GM18873 (cell line): ENCODE data around the gene APOA5.
"Not testable (repeated sequence)": the region's sequence is repeated elsewhere in the genome, so short reads cannot be mapped to it uniquely, and the experiment has no call there.

Experiments used
- ATAC-seq: cut with Tn5 transposase; IDR thresholded peaks from one replicate; pipeline ENCODE4 v1.9.1; 2021; ENCODE audit warnings: mild to moderate bottlenecking, moderate library complexity, moderate number of reproducible peaks; ENCODE audit not compliant: unreplicated experiment, low FRiP score

Gene APOA5

GRCh38 chr11:116791813-116792143, at the start of gene APOA5:
APOA5 (minus strand) TSS chr11:116791879; CDS start chr11:116791860, 19 bp downstream.
- no peak for ATAC-seq

GRCh38 chr11:116840746-116841296, 49.1 kb upstream of the APOA5 start:
- ATAC-seq: no peak

GRCh38 chr11:116840224-116840745, 48.6 kb upstream of the APOA5 start:
- no peak for ATAC-seq

GRCh38 chr11:116838321-116839084, 46.8 kb upstream of the APOA5 start:
- no peak for ATAC-seq

- no peak for ATAC-seq
Observed at GRCh38 chr11:116837231-116838091, 45.8 kb upstream of the APOA5 start, which contains the start of gene APOA1. APOA1 (minus strand) TSS chr11:116837622; CDS start chr11:116837387, 235 bp downstream.

- ATAC-seq: no peak
Observed at GRCh38 chr11:116836632-116836991, 44.9 kb upstream of the APOA5 start.

GRCh38 chr11:116835791-116836631, 44.3 kb upstream of the APOA5 start:
- ATAC-seq: peak; percentile 63

GRCh38 chr11:116835042-116835772, 43.5 kb upstream of the APOA5 start:
- ATAC-seq: no peak

- not testable (repeated sequence) for ATAC-seq
Observed at GRCh38 chr11:116834535-116835041, 42.9 kb upstream of the APOA5 start.

- no peak for ATAC-seq
Observed at GRCh38 chr11:116833816-116834534, 42.3 kb upstream of the APOA5 start.

GRCh38 chr11:116833491-116833815, 41.8 kb upstream of the APOA5 start:
- no peak for ATAC-seq

GRCh38 chr11:116832350-116833290, 40.9 kb upstream of the APOA5 start:
- no peak for ATAC-seq

- no peak for ATAC-seq
Observed at GRCh38 chr11:116831790-116832349, 40.2 kb upstream of the APOA5 start.

GRCh38 chr11:116830184-116830912, 38.7 kb upstream of the APOA5 start:
- no peak for ATAC-seq

- no peak for ATAC-seq
Observed at GRCh38 chr11:116829525-116830183, 38.0 kb upstream of the APOA5 start, which contains the start of gene APOC3. APOC3 (plus strand) TSS chr11:116829907; CDS start chr11:116830583, 676 bp downstream.
